Right lobe of liver (tissue), 6 donors: ENCODE results near the gene ICE1. TPM values are rescaled to one million over a fixed set of nuclear protein-coding genes. Genes with fewer than 3 reads are reported as not detected.
"Not testable (repeated sequence)": the region's sequence is repeated elsewhere in the genome, so short reads cannot be mapped to it uniquely, and the experiment has no call there.

ENCODE experiments used
- ATAC-seq, 4 donors: fragments of 200-7000 bp; cut with Tn5 transposase; one replicate each; pipeline ENCODE4 v1.9.1; 2020; ENCODE audit warnings: mild to moderate bottlenecking in 4 of 4, moderate library complexity in 4 of 4
- DNase-seq, 3 donors: peaks; one replicate each; pipeline ENCODE4 v3.0.0-alpha.2; 2020
- H3K27ac ChIP-seq, 3 donors: fragments of 200-600 bp; one replicate each; pipeline ENCODE4 v1.8.0; 2022
- H3K27me3 ChIP-seq, 2 donors: fragments of 200-600 bp; one replicate each; pipeline ENCODE4 v1.8.0; 2022
- H3K36me3 ChIP-seq, 4 donors: fragments of 200-600 bp; sonication (generic) in 1 of 4; one replicate each; pipeline versions ENCODE4 v1.5.1 to v1.8.0; 2017 to 2022; ENCODE audit warnings: control low read depth in 1 of 4
- H3K4me1 ChIP-seq, 4 donors: fragments of 200-600 bp; sonication (generic) in 1 of 4; one replicate each; pipeline versions ENCODE4 v1.5.1 to v1.8.0; 2017 to 2022; ENCODE audit warnings: control low read depth in 1 of 4
- H3K4me3 ChIP-seq, 3 donors: fragments of 200-600 bp; one replicate each; pipeline ENCODE4 v1.8.0; 2022
- H3K9me3 ChIP-seq, 4 donors: fragments of 200-600 bp; sonication (generic) in 1 of 4; one replicate each; pipeline versions ENCODE4 v1.5.1 to v1.8.0; 2017 to 2022; ENCODE audit warnings: control low read depth in 1 of 4
- POLR2A ChIP-seq: fragments of 450-650 bp; IDR thresholded peaks from one replicate; pipeline ENCODE4 v1.6.1; 2017; ENCODE audit warnings: antibody characterized with exemption, mild to moderate bottlenecking
- WGBS: methylation state at CpG from one replicate; pipeline ENCODE4 v1.1.6; 2018; ENCODE audit warnings: low coverage, low lambda C conversion rate; ENCODE audit not compliant: insufficient coverage; ENCODE audit errors: missing lambda C conversion rate; 5-methylcytosine and 5-hydroxymethylcytosine counted together
- intact Hi-C, 2 donors: fragments of 100-400 bp; cut with DNase I; formaldehyde crosslinking; loops; one replicate each; pipeline versions ENCODE4 v1.11.2 to v1.14.1; 2022
- total RNA-seq, 6 experiments: library from RNA; depleted of rRNA in 2 of 6; stranded (reverse); fragments of >200 nt in 2 of 6; fragmentation: NEBNext Ultra II Directional in 3 of 6; extraction: Animal tissue kit (Norgen Biotek cat#: 25700) in 3 of 6; gene quantifications; one replicate each; pipeline versions ENCODE4 v1.1.0 to v1.2.4, GENCODE V29; 2016 to 2023
- TF ChIP-seq, protein P1 (sequence below), 4 donors: fragments of 200-600 bp in 3 of 4; fragments of 450-650 bp in 1 of 4; IDR thresholded peaks; one replicate each; pipeline versions ENCODE4 v1.5.1 to v1.8.0; 2016 to 2022; ENCODE audit warnings: antibody characterized with exemption in 4 of 4, mild to moderate bottlenecking in 2 of 4
- donor health status: DM: no; HTN: yes; CAD: no.
- donor health status: DM: no; HTN: no; CAD: no.
- donor health status: DM: no; HTN: no; CAD: no.
- donor health status: DM: no; HTN: yes; CAD: no.
- donor health status: DM: no; HTN: yes; CAD: no.

ICE1 gene
- total RNA-seq, 6 experiments from 2014 or later = 8.2 to 10.7 (median 10.4) TPM

DNA sequence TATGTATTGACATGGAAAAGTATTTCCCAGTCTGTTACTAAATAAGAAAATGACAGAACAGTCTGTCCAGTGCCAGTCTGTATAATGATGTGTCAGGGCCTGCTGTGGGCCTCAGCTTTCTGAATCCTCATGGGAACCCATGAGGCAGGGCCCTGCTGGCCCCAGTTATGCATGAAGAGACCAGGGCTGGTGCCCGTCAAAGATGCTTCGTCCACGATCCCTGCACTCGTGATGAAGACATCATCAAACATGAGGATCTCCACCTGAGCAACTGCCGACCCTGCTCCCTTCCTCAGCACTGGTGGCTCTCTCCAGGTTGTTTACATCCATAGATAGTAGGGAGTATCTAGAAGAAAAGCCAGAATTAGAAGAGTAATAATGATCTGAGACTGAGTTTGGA, 52.5 kb downstream of the ICE1 start:
- TF ChIP-seq POLR2A = no peak
- TF ChIP-seq, protein P1, sequence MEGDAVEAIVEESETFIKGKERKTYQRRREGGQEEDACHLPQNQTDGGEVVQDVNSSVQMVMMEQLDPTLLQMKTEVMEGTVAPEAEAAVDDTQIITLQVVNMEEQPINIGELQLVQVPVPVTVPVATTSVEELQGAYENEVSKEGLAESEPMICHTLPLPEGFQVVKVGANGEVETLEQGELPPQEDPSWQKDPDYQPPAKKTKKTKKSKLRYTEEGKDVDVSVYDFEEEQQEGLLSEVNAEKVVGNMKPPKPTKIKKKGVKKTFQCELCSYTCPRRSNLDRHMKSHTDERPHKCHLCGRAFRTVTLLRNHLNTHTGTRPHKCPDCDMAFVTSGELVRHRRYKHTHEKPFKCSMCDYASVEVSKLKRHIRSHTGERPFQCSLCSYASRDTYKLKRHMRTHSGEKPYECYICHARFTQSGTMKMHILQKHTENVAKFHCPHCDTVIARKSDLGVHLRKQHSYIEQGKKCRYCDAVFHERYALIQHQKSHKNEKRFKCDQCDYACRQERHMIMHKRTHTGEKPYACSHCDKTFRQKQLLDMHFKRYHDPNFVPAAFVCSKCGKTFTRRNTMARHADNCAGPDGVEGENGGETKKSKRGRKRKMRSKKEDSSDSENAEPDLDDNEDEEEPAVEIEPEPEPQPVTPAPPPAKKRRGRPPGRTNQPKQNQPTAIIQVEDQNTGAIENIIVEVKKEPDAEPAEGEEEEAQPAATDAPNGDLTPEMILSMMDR (IDR thresholded peaks at IDR 0.05) = no peak
- DNase-seq (no peak), ATAC-seq (no peak)
- Histone ChIP-seq H3K4me1 (no peaks in the 10 kb centered on the region), H3K4me3 (no peak overlapping the region), H3K36me3 (peaks cover 0 to 8% (median 0%) of the 10 kb centered on the region in 4 donors), H3K9me3 (no peaks in the 10 kb centered on the region), H3K27ac (no peak overlapping the region), H3K27me3 (no peaks in the 10 kb centered on the region)
- intact Hi-C loops = no loop called here
- 80% methylated on average over 1 of the region's 5 CpGs for WGBS

DNA sequence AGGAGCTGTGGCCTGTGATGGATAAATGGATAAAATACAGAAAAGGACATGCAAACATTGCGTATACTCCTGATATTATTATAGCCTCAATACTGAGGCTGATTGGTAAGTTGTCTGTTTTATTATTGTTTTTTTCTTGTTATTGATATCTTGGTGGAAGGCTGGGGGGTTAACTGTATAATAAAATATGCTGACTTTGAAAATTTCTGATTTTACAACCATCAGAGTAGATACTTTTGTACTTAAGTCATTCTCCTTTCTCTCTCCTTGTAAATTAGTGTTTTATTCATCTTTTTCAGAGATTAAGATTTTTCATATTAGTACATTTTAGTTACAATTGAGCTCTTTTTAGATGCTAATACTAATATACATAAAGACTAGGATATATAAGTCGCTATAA, 53.5 kb downstream of the ICE1 start:
- TF ChIP-seq, protein P1 (IDR thresholded peaks at IDR 0.05) = no peak
- TF ChIP-seq POLR2A = no peak
- Histone ChIP-seq H3K4me3 (no peak overlapping the region), H3K36me3 (peaks cover 0 to 8% (median 0%) of the 10 kb centered on the region in 4 donors), H3K27me3 (no peaks in the 10 kb centered on the region), H3K4me1 (no peaks in the 10 kb centered on the region), H3K9me3 (no peaks in the 10 kb centered on the region), H3K27ac (no peak overlapping the region)
- DNase-seq (no peak), ATAC-seq (no peak)
- WGBS = 87% methylated on average over 2 of the region's 2 CpGs
- intact Hi-C loops = no loop called here

DNA sequence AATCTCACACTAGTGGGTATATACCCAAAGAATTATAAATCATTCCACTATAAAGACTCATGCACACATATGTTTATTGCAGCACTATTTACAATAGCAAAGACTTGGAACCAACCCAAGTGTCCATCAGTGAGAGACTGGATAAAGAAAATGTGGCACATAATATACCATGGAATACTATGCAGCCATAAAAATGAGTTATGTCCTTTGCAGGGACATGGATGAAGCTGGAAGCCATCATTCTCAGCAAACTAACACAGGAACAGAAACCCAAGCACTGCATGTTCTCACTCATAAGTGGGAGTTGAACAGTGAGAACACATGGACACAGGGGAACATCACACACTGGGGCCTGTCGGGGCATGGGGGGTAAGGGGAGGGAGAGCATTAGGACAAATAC, 57.1 kb downstream of the ICE1 start:
- H3K9me3 ChIP-seq, H3K4me3 ChIP-seq, ATAC-seq, H3K36me3 ChIP-seq, H3K4me1 ChIP-seq, intact Hi-C loops, DNase-seq, H3K27ac ChIP-seq, H3K27me3 ChIP-seq: not testable (repeated sequence)
- no CpG with 5 or more reads among the region's 1 CpG for WGBS

DNA sequence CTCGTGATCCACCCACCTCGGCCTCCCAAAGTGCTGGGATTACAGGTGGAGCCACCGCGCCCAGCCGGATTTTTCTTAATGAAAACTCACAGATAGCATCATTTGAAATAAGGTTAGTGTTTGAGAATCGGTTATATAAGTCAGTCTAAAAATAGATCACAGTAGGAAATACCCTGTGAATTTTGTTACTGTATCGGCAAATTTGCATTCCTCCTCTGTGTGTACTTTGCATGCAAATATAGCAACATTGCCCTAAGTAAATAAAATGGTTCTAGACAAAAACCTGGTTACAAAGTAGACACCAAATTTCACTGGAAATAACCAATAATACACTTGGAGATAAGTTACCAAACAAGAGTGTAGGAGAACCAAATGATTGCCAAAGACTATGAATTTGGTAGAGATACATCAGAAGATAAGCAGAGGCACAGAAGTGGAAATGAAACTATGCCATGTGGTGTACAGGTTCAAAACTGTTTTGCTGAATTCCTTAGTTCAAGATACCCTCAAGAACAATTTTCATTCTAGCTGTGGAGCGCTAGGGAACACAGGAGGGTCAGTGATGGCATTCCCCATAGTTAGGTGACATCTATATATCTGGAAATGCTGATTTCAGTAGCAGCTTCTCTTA, 58.1 kb downstream of the ICE1 start:
- TF ChIP-seq, protein P1 (IDR thresholded peaks at IDR 0.05) = no peak
- no peak for TF ChIP-seq POLR2A
- no peaks in the 10 kb centered on the region for H3K27me3 ChIP-seq
- H3K4me1 ChIP-seq = no peaks in the 10 kb centered on the region
- DNase-seq (no peak), ATAC-seq (no peak)
- H3K9me3 ChIP-seq = no peaks in the 10 kb centered on the region
- no peak overlapping the region for H3K27ac ChIP-seq
- H3K36me3 ChIP-seq = peaks cover 0 to 8% (median 0%) of the 10 kb centered on the region in 4 donors
- intact Hi-C loops = no loop called here
- no peak overlapping the region for H3K4me3 ChIP-seq
- 91% methylated on average over 8 of the region's 8 CpGs for WGBS

DNA sequence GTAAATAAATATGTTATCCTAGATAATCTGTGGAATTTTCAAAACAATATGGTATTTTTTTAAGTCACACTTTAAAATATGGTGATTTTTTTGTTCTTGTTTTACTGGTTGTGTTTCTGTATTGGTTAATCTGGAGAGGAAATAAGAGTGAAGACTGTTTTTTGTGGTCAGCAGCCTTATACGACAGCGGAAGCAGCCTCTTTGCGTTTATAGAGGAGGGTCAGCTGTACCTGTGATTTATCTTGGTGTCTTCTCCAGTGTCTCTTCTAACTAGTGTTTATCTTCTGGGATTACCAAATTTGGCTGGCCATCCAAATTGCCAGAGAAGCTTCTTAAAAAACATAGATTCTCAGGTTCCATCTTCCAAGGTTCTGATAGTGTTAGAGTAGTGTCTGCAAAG, 58.7 kb downstream of the ICE1 start:
- Histone ChIP-seq H3K4me3 (no peak overlapping the region), H3K27me3 (no peaks in the 10 kb centered on the region), H3K36me3 (peaks cover 0 to 7% (median 0%) of the 10 kb centered on the region in 4 donors), H3K27ac (no peak overlapping the region), H3K4me1 (no peaks in the 10 kb centered on the region), H3K9me3 (no peaks in the 10 kb centered on the region)
- TF ChIP-seq, protein P1 (IDR thresholded peaks at IDR 0.05) = no peak
- no peak for TF ChIP-seq POLR2A
- ATAC-seq (no peak), DNase-seq (no peak)
- 75% methylated on average over 3 of the region's 3 CpGs for WGBS
- intact Hi-C loops = no loop called here
